A673 (cell line): Measurements from ENCODE around the gene DYDC2.

Experiments
- EZH2 ChIP-seq: fragments of 200-600 bp; sonication (generic); IDR thresholded peaks from 2 replicates; pipeline ENCODE4 v1.6.1; 2017; ENCODE audit warnings: borderline replicate concordance, low read depth, mild to moderate bottlenecking, mixed read lengths, antibody characterized with exemption, low read length; ENCODE audit not compliant: poor library complexity, severe bottlenecking
- TF ChIP-seq, protein P1 (sequence below): fragments of 300-800, 200-600 bp; sonication (generic); conservative IDR thresholded peaks from 2 replicates; pipeline ENCODE4 v1.5.1; 2017; ENCODE audit warnings: low read depth, mild to moderate bottlenecking, antibody characterized with exemption, low read length, moderate library complexity, mixed read lengths

DNA sequence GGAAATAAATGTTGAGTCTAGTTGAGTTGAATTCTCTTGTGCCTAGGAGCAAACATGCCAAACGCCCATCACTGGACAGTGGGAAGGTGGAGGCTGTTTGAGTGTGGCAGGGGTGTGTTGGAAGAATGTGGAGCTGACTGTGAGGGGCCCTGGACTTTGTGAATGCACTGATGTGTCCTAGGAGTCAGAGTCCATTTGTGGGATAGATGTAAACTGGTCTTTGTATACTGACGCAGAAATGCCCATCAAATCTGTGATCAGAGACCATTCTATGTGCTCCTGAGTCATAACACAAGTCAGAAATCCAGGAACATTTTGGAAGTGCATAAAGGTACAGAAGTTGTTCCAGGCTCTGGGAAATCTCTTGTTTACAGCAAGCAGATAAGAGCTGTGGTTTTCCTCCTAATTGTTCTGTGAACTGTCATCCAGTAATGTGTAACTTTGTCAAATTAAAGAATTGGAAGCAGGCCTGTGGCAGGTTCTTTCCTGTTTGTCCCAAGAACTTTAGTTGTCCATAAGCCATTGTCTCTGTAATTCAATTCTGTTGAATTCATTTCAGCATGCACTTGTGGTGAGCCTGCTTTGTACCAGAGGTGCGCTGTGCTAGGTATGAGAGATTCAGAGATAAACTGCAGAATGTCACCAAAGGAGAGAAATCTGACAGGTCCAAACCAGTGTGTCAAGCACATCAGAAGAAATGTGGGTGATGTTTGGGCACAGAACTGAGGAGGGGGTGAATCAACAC lies 59.3 kb downstream of the DYDC2 start:
- TF ChIP-seq, protein P1, sequence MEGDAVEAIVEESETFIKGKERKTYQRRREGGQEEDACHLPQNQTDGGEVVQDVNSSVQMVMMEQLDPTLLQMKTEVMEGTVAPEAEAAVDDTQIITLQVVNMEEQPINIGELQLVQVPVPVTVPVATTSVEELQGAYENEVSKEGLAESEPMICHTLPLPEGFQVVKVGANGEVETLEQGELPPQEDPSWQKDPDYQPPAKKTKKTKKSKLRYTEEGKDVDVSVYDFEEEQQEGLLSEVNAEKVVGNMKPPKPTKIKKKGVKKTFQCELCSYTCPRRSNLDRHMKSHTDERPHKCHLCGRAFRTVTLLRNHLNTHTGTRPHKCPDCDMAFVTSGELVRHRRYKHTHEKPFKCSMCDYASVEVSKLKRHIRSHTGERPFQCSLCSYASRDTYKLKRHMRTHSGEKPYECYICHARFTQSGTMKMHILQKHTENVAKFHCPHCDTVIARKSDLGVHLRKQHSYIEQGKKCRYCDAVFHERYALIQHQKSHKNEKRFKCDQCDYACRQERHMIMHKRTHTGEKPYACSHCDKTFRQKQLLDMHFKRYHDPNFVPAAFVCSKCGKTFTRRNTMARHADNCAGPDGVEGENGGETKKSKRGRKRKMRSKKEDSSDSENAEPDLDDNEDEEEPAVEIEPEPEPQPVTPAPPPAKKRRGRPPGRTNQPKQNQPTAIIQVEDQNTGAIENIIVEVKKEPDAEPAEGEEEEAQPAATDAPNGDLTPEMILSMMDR, result no peak
- no peak for TF ChIP-seq EZH2
